ENCODE data around the gene CELF4. TPM values are rescaled to one million over a fixed set of nuclear protein-coding genes. Genes with fewer than 3 reads are reported as not detected.
A peak's percentile ranks its signal among the peaks of the same experiment; 100 is the strongest.

The CELF4 gene
- total RNA-seq, 1 donor from 2014 or later = not detected

DNA sequence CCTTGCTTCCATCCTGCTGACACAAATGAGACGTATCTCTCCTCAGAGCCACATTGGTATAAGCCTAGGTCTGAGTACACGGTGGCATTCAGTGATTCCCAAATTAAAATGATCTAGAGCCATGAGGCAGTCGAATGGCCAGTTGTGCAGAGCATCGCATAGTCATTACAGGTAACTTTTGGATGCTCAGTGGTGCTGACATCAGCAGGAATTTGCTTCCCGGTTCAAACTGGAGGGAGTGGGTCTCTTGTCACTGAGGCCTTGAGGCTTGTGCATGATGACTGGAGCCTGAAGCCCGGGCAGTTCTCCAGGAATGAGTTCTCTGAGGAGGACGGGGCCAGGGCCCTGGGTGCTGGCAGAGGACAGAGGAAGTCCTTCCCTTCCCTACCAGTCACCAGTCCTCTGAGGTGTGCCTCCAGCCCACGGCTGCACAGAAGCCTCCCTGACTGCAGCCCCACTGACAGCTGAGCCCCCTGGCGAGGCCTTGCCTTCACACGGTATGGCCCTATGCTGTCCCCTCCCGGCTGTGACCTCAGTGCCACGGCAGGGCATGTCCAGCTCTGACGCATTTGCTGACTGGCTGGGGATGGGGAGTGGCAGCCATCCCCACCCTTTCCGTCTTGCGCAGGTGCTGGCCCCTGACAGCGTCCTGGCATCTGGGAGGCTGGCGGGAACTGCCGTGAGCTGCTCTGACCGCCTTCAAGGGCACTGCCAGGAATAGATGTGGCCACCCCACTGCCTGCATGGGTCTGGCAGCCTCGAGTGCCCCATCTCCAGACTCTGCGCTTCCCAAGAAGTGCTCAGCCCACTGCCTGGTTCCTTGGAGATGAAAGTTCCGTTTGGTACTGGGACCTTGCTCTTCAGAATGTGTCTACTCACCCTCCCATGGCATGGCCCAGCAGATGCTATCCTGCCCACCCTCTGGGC lies 117.4 kb downstream of the CELF4 start:
- no peak for DNase-seq (ENCODE audit: low read depth)

DNA sequence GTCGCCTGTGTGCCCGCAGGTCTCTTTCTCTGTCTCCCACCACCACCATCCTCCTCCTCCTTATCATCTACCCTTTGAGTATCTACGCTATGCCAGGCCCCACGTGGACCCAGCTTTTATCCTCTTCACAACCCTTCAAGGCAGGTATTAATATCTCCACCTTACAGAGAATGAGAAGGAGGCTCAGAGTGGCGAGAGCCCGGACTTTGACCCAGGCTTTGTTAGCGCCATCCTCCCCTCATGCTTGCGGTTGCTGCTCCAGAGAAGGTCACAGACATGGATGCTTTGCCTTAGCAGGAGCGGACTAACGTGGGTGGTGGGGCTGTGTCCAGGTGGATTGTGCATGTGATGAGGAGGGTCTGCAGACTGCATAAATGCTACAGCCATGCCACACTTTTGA lies 119.8 kb downstream of the CELF4 start:
- DNase-seq (ENCODE audit: low read depth) = no peak

DNA sequence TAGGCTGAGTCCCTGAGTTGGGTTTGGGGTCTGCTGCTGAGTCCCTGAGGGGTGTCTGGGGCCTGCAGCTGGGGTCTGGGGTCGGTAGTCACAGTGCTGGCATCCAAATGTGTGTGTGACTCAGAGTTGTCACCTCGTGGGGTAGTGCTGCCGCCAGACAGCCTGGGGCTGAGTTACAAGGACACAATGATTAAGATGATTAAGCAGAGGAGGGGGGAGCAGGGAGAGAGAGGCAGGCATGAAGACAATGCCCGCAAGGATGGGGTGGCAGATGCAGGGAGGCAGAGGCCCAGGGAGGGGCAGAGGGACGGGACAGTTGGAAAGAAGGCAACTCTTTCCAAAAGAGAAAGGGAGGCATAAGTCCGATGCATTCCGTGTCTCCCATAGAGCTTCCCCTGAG lies 120.2 kb downstream of the CELF4 start:
- DNase-seq (ENCODE audit: low read depth) = no peak

DNA sequence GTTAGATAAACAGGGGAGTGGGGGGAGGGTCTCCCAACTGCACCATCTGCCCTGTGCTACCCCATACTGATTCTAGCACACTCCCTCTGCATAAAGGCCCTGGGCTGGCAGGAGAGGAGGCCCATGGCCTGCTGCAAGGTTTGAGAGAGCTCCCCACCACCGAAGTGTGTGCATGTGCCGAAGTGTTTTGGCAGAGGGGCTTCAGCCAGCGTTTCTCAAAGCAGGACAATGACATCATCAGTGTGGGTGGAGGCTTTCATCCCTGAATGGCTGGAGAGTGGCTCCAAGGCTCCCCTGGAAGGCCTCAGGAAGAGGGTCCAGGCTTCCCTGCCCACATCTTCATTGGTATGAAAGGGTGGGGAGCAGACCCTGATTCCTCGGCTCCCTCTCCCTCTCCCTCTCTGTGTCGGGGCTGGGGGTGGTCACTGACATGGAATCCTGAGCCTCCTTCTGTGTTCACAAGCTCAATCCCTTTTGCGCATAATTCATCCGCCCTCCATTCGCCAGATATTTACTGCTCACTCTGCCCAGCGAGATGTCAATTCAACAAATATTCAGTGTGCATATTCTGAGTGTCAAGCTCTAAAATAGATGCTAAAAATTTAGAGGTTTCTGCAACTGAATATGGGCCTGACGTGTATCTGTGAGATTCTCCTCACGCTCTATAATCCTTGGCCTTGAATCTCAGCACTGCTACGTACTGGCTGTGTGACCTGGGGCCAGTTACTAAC lies 122.1 kb downstream of the CELF4 start:
- no peak for DNase-seq (ENCODE audit: low read depth)

DNA sequence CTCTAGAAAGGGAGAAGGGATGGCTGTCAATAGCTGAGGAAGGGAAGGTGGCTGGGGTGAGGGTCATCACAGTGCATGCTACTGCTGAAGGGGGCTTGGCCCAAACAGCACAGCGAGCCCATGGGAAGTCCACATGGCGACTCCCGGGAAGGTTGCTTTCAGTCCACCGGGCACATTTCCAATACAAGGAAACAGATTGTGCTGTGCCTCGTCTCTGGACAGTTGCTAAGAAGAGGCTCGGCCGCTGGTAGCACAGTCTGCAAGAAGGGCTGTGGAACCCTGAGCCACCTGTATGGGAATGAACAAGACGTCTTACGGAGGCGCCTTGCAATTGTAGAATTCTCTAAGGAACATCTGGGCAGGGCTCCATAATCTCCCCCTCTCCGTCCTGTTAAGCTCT lies 123.1 kb downstream of the CELF4 start:
- no peak for DNase-seq (ENCODE audit: low read depth)

DNA sequence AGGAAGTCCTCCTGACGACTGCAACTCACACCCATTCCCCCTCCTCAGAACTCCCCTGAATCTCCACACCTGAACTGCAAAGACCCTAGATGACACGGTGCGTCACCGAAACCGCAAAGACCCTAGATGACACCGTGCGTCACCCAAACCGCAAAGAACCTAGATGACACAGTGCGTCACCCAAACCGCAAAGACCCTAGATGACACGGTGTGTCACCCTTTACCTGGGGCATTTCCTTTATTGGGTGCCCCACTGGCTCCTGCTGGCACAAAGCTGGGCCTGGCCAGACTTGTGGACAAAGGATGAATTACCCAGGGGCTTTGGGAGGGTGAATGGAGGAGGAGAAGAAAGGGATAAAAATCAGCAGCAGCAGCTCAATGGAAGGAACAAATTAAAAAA lies 123.8 kb downstream of the CELF4 start:
- no peak for DNase-seq (ENCODE audit: low read depth)

DNA sequence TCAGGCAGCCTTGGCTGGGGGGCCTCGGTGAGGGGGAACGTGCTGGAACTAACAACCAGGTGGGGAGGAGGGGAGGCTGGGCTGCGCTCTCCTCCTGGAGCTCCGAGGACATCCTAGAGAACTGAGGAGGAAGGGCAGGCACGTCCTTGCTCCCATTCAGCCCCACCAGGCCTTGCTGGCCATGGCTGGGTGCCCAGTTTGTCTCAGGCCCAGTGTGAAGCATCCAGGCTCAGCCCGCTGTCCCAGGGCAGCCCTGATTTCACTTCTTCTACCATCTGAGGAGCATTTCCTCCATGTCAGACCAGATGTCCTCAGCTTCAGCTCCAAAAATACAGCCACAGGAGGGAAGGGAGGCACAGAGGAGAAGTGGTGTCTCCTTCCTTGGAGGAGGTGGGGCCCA lies 125.4 kb downstream of the CELF4 start:
- DNase-seq (ENCODE audit: low read depth) = no peak

DNA sequence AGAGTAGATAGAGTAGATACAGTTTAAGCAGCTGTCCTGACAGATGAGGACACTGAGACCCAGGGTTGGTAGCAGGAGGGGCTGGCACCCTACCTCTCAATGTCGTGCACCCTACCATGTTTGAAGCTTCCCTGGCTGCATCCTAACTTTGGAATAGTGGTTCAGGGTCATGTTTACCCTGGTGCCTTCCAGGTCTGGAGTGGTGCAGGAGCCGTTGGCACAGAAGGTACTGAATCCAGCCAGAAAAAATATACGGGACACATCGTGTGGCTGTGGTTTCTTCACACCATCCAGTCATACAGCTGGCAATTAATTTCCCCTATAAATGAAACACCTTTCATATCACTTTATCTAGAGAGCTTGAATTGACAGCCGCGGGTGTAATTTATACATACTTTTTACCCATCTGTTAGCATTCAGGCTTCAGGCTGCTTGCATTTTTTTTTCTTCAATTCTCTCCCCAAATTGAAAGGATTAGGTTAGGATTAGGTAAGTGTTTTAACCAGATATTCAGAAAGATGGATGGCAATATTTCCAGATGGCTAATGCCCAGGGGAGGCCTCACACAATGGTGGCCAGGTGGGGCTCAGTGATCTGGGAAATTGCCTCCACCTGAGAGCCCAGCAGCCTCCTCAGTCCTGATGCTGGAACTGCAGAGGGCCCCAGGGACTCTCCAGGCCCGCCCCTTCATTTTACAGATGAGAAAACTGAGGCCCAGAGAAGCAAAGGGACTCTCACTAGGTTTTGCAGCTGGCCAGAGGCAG lies 127.0 kb downstream of the CELF4 start:
- DNase-seq (ENCODE audit: low read depth) = no peak

DNA sequence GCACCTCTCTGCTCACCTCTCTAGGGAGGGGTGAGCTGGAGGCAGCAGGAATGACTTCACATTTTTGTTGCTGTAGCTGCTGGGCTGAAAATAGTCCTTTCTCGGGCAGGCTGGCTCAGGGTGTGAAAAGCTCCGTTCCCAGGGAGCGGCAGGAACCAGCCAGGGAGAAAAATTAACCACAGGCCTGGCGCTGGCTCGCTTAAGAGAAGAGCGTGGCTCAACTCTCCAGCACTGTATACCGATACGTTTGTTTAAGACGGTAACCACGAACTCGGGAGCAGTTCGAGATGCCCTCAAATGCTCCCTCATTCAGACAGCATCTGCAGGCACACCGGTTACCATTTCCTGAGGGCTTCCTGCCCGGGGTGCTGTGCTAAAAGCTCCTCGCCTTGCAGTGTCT lies 129.6 kb downstream of the CELF4 start:
- DNase-seq (ENCODE audit: low read depth) = peak; percentile 59

DNA sequence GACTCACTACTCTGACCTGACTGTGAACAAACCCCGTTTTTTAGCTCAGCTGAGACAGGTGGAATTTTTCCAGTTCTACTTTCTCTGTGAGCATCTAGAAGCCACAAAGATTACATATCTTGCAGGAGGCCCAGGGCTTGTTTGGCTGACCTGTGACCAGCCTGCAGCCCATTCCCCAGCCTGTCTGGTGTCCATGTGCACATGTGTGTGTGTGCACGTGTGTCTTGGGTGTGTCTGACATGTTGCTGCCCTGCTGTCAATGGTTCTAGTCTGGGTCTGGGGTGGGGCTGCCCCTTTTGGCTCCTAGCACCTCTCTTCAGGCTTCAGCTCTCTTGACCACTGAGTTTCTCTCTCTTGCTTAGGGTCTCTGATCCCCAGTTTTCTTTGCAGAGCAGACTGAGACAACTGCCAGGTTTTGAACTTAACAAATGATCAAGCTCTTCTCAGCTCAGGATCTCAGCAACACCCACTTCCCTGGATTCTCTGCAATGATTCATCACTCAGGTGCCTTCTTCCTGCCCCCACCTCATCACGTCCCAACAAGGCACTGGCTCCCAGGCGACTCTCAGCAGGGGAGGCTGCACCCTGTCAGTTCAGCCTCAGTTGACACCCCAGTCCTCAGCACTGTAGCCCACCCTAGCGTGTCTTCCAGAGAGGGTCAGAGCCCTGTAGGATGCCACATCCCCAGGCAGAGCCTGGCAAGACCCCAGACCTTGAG lies 130.3 kb downstream of the CELF4 start:
- no peak for DNase-seq (ENCODE audit: low read depth)

DNA sequence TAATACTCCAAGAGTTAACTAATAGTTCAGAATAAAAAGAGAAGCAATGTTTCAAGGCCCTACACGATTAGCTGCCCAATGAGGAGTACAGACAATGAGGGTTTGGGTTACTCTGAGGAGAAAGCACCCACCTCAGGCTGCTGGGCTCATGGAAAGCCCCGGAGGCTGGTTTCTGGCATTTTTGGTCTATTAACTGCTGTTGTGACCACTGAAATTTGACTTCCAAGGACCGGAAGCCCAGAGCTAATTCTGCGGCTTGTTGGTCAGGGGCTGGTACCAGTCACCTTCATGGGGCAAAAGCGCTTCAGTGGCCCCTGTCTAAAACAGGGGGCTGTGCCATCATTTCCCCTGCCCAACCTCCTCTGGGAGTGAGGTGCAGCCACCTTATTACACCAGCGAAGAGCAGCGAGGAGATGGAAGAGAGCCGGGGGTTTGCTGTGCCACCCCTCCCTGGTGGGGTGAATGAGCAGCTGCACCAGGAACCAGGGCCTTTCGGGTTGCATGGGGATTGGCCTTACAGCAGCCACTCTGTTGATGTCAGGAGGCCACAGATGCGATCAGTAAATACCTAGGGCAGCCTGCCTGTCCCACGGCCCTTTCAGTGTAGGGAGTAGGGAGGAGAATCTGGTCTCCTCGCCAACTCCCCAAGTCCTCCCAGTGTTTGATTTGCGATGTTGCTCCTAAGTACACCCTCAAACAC lies 131.3 kb downstream of the CELF4 start:
- no peak for DNase-seq (ENCODE audit: low read depth)

DNA sequence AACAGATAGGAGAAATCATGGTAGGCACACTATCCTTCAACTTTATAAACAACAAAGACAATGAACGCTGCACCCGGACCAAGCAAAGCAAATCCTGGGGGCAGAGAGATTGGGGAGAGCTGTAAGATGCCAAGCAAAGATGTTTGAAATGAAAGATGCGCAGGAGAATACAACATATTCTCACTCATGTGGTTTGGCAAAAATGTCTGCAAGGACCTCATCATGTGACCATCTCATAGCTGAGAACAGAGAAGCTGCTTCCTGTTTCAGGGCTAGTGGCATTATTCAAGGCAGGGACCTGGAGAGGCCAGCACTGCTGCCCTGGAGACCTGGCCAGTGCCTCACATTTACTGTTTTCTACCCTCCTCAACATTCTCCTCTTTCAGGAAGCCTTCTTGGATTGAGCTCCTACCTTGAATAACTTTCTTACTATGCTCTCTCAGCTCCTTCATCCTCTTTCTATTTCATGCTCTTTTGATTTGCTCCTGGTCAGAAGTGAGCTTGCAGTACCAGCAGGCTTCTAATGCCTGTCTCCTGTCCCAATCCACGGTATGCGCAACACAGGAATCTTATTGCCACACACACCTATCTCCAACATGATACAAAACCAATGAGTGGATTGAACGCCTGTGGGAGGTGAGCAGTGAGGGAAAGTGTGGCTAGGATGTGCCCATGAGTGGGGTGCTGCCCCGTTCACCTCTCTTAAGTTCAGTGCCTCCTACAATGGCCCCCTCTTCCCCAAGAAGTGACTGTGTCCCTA lies 133.0 kb downstream of the CELF4 start:
- no peak for DNase-seq (ENCODE audit: low read depth)

DNA sequence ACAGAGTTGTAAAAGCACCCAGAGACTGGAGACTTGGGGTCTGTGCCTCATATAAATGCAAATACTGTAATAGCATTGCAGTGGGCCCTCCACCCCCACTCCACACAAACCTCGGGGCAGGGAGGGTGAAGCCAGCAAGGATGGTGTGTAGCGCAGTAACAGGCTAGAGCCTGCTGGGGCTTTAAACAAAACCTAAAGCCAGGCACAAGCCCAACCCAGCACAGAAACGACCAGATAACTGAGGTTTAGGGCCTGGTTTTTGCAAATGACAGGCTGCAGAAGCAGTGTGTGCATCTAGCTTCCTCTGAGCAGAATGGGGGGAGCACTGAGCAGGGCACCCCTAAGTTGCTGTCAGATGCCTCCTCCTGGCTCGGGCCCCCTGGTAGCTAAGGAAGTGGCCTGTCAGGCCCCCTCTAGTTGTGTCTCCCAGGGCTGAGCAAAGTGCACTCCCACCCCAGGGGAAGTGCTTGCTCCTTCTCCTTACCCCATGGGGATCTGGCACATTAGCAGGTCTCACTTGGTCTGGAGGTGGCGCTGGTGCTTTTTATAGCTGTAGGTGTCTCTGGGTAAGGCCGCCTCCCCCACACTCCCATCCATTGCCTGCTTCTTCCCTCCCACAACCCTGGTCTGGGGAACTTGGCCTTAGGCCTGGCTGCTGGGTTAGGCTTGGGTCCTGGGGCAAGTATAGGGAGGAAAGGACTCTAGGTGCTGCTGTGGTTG lies 135.1 kb downstream of the CELF4 start:
- DNase-seq (ENCODE audit: low read depth) = no peak

DNA sequence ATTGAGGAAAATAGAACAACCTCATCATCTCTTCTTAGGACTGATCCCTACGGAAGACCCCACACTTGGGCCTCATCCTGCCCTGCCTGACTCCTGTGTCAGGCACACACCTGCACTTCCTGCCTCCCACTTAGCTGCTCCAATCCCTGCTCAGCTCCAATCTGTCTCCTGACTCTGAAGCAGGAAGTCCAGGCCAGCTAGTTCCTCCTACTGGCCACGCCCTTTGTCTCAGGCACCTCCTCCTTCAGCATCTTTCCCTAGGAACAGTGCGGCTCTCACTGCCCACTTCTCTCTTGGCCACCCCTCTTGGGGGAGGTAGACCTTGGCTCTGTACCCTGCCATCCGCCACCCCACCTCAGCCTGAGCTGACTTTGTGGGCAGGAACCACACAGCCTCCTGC lies 135.8 kb downstream of the CELF4 start:
- no peak for DNase-seq (ENCODE audit: low read depth)

DNA sequence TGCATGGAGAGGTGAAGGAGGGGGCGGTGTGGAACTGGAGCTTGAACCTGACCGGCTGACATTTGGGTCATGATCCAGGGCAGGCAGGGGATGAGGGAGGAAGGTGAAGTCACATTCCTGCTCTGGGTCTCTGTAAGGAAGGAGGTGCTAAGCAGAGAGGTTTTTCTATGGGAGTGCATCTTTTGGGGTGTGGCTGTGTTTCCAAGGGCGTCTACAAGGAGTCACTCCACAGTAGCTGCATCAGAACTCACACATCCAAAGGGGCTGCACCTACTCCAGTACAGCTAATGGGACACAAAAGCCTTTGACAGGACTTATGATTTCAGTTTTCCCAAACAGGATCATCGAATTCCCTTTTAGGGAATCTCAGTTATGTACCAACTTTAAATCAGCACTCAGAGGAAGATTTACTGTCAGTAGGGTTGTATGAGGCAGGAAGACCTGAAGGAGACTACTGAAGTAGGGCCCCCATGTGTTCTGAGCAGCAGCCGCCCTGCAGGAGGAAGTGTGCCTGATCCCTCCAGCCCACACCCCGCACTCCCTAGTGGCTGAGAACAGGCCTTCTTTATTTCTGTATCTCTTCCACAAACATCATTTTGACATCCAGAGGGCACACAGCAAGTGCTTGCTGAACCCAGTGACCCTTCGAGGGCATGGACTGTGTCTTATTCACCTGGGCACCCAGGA lies 137.2 kb downstream of the CELF4 start:
- no peak for DNase-seq (ENCODE audit: low read depth)

DNA sequence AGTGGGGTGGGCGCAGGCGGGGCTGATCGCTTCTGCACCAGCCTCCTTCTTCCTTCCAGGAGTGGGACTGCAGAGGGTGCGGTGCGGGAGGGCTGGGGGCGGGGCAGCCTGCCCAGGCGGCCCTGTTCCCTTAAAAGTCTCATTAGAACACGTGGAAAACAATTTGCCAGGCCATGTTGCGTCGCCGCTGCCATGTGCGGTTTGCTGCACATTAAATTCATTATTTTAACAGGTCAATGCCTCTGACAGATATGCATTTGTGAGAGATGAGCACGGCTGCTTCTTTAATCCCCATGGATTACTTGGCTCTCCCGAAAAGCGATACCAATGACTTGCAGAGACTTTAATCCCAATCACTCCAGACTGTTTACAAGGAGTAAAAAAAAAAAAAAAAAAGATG lies 139.0 kb downstream of the CELF4 start:
- DNase-seq (ENCODE audit: low read depth) = no peak

DNA sequence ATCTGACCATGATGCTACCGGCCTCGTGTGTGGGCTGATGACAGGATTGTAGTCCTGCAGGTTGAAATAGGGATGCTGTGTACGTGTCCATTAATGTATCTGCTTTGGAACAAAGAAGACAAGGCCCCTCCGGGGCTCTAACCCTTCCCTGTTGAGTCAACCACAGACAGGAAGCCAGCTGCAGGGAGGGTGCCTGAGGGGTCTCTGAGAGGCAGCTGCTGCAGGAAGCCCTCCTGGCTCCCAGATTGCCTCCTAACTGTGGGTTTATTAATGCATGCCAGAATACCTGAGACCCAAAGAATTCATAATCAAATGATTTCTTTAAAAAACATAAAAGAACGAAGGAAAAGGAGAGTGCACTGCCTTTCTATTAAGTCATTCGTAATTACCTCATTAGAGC lies 140.4 kb downstream of the CELF4 start:
- DNase-seq (ENCODE audit: low read depth) = no peak

DNA sequence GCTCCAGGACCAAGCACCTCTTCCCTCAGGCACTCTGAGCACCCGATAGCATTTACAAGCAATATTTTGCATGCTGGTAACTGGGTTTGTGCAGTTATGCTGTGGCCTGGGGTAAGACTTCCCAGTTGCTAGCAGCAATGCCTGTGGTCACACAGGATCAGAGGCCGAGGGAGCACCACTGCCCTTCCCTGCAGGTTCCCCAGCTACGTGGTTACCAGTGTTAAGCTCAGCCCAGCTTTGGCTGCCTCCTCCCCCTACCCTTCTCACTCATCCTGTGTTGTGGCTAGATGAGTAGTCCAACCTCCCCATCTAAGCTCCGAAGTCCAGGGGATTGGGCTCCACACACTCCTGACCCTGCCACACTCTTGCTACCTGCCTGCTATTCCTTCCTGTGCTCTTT lies 141.1 kb downstream of the CELF4 start:
- peak; percentile 94 for DNase-seq (ENCODE audit: low read depth)

DNA sequence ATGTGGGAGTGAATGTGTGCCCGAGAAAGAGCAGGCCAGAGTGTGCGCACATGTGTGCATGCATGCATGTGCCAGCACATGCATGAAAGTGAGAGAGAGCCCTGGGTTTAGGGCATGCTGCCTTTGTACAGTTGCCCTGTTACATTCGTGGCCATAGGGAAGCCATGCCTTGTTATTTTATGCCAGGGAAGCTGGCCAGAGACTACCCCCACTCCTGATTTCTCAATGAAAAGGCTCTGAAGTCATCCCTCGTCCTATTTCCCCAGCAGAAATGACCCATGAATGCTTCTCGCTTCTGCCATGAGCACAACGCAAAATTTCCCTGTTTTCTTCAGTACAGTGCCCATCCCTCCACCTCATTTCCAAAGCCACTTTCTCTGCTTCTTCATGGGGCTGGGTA lies 143.0 kb downstream of the CELF4 start:
- DNase-seq (ENCODE audit: low read depth) = no peak

All from myocyte (in vitro differentiated cells).